HG03460 (cell line): ENCODE data around the gene CAMTA1.

Source experiments
- ATAC-seq: cut with Tn5 transposase; IDR thresholded peaks from one replicate; pipeline ENCODE4 v1.9.1; 2021; ENCODE audit not compliant: unreplicated experiment

CAMTA1 gene

DNA sequence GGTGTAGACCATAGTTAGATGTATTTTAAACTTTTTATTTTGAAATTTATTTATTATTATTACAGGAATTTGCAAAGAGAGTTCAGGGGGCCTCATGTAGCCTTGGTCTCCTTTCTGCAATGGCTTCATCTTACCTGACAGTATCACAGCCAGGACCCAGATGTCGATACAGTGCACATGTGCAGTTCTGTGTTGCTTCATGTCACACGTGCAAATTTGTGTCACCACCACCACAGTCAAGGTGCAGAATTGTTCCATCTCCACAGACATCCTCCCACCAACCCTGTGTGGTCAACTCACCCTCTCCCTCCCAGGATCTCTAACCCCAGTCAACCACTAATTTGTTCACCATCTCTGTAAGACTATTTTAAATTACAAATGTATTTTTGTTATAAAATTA lies 184.5 kb downstream of the CAMTA1 start:
- no peak for ATAC-seq

DNA sequence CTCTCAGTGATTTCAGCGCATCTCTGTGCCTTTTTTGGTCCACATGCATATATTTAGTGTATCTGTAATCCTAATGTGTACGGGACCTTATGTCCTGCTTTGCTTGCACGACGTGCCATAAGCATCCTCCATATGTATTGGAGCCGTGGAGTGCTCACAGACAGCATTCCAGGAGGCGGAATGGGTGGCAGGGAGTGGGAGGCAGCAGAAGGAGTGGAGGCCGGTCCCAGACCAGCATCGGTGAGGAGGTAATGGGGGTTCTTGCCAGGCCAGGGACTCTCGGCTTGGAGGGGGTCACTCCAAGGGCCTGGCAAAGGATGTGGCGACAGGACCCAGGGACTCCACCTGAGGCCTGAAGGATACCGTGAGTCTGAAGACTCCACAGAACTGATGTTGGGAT lies 185.0 kb downstream of the CAMTA1 start:
- no peak for ATAC-seq

DNA sequence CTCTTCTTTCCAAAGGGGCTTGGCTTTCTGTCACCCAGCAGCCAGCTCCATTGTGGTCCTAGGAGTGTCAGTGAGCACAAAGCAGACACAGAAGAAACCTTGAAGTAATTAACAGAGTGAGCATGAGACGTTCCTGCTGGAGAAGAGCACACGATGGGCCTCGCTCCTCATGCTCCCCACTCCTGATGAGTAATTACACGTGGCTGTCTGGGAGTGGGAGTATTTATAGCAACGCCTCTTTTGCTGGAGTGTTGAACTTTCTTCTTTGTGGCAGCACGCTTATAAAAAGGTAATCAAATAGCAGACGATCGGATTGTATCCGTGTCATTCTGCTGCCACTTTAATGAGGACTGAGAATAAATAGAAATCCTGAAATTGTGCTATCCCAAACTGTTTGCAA lies 185.8 kb downstream of the CAMTA1 start:
- ATAC-seq, result no peak

DNA sequence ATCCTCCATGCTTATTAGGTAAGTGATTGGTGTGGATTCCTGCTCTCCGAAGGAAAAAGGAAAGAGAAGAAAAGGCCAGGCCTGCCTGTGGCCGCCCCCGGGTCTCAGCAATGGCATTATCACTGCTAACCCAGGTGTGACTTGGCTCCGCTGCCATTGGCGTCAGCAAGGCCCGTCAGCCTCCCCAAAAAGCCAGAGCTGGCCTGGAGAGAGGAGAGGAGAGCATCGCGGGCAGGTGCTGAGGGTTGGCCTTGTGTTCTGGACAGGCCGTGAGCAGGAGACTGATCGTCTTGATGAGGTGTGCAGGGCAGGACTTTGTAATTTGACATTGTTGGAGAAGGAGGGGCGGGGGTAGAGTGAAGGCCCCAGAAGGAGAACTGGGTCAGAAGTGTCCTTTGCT lies 186.4 kb downstream of the CAMTA1 start:
- ATAC-seq, result no peak

DNA sequence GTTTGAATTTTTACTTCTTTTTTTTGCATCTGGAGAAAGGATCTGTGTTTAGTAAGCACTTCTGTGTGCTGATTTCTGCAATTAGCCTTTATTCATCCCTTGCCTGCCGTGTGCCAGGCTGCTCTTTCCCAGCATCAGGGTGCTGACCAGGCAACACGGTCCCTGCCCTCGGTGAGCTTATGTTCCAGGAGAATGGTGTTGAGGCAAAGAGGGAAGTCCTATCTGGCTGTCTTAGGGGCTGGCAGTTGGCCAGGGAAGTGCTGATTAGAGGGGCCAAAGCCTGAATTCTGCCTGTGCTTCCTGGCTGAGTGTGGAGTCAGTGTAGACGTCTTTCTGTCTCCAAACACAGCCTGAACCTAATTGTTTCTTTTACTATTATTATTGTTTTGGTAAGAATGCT lies 187.1 kb downstream of the CAMTA1 start:
- no peak for ATAC-seq

DNA sequence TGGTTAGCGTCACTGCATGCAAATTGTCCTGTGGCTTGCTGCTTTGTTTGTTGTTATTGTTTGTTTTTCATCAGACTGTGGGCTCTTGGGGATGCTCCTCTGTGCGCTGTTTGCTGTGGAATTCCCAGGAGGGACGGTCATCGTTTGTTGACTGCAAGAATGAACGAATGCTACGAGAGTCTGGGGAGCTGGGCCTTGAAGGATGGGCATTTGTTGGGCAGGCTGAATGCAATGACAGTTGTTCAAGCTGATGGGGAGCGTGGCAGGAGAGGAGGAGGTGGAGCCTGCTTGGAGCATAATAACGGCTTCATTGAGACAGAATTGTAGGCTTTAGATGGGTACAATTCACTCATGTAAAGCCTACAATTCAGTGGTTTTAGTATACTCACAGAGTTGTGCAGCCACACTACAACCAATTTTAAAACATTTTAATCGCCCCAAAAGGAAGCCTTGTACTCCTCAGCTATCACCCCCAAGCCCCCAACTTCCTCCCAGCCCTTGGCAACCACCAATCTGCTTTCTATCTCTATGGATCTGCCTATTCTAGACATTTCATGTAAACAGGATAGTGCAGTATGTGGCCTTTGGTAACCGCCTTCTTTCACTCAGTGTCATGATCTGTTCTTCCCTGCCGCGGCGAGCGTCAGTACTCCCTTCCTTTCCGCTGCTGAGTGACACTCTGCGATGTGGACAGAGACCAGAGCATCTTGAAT lies 190.2 kb downstream of the CAMTA1 start:
- ATAC-seq, result no peak

DNA sequence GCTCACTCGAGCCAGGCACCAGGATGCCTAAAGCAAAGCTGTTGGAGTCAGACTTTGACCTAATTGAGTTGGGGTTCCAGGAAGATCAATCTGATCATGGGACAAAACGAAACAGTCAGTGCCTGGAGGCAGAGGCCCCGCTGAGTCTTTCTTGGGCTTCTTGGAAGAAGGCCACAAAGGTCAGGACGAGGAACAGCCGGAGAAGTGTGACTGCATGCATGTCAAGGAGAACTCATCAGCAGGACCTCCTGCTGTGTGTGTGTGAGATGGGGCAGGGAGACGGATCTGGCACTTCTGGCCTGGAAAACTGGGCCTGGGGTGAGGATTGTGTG lies 190.8 kb downstream of the CAMTA1 start:
- no peak for ATAC-seq

DNA sequence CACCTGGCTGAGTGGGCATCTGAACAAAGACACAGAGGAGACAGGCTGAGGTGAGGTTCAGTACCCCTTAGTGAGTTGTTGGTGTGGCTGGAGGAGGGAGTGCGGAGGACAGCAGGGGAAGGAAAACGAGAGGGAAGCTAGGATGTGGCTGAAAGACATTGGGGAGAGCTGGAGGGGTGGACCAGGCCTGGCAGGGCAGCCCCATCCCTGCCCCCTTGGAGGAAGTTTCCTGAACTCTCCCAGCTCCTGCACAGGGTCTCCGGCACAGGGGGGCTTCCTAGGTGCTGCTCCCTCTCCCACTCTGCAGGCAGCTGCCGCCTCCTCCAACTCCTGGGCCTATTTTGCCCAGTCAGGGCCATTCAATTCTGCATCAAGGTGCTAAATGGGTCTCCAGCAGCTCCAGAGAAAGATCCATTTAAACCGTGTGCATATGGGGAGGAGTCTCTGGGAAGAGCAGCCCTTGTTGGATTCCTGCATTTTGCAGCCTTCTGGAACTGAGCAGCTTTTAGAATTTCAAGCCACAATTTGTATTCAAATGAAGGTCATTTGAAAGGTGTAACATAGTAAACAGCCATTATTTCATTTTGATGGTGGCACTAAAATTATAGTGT lies 193.9 kb downstream of the CAMTA1 start:
- no peak for ATAC-seq

DNA sequence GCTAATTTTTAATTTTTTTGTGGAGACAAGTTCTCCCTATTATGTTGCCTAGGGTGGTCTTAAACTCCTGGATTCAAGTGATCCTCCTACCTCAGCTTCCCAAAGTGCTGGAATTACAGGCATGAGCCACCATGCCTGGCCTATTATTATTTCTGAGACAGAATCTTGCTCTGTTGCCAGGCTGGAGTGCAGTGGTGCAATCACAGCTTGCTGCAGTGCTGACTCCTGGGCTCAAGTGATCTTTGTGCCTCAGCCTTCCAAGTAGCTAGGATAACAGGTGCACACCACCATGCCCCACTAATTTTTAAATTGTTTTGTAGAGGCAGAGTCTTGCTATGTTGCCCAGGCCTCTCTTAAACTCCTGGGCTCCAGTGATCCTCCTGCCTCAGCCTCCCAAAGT lies 196.3 kb downstream of the CAMTA1 start:
- no peak for ATAC-seq

DNA sequence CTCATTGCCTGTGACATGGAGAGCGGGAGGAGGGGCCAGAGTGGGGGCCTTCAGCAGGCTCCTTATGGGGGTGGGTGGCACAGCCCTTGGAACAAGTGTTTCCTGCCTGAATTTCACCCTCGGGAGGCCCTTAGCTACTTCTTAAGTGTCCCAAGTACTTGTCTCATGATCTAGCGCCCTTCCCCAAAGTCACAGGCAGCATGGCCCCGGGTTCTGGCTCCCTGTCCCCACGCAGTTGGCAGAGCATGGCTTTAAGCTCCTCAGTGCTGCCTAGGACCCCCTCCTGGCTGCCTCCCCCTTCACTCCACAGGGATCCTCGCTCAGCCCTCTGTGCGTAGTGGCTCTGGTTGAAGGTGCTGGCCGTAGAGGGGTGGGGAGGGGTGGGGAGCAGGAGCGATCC lies 197.2 kb downstream of the CAMTA1 start:
- ATAC-seq, result no peak

DNA sequence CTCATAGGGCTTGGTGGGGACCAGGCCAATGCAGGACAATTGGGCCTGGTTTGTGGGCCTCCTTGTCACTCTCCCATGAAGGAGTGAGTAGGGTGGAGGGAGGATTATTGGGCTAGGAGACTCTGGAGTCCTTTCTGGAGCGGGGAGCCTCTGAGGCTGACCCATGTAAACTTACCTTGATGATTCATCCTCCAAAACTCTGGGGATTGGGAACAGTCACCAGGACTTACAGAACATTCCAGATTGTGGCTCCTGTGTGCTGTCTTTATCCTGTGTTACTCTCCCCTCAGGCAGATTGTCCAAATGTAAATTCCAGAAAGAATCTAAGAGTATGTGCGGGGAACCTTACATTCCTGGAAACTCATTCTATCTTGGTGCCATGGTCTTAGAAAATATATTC lies 197.6 kb downstream of the CAMTA1 start:
- ATAC-seq, result no peak

DNA sequence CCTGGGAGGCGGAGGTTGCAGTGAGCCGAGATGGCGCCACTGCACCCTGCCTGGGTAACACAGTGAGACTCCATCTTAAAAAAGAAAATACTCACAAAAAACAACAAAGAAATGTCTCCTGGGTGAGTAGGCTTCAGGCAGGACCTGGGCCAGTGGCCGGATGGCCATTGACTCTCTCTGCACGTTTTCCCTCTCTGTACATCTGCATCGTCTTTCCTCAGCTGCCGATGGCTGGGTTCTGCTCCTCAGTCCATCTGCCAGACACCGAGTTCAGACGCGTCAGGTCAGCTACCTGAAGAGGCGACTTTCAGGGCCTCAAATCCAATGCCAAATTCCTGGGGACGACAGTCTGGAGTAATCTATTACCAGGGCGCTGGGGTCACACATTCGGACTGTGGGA lies 199.3 kb downstream of the CAMTA1 start:
- no peak for ATAC-seq

DNA sequence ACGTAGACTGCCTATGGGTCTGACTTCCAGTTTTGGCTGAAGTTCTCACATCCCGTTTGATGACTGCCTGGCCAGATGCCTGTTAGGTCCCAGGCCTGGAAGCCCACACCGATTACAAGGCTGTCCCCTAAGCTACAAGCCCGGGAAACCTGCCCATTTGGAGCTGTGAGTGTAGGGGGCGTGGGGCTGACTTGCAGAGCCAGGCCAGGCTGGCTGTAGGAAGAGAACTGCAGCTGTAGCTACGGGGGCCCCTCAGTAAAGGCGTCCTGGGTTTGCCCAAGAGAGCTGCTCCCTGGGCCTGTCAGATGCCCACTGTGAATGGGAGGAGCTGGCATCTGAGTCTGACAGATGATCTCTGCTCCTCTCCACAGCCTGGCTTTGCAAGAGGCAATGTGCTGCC lies 199.7 kb downstream of the CAMTA1 start:
- no peak for ATAC-seq

DNA sequence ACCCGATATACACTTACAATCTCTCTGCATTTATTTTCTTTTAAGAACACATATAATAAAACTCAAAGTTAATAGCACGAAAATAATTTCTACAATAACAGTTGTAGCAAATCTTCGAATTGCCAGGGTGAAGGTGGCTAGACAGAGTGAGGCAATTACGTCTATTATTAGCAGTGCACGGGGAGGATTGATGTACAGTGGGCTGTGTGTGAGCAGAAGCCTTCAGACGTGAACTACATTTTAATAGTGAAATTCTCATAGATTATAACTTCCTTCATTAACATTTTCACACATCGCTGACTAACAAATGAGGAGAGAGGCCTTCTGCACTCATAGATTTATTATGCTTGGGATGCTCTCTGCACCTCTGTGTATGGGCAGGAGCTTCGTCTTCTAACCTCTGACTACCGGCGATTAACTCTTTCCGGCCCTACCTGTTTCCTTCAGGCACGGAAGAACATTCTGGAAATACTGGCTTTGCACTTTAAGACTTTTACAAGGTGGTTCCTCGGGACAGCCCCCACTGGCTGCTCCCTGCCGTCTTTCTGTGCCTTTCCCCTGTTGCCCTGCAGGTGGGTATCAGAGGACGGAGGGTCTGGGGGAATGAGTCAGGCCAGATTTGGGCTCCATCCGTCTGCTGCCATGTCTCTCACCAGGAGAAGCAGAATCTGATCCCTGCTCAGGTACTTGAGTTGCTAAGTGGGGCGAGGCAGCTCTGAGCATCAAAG lies 200.5 kb downstream of the CAMTA1 start:
- ATAC-seq, result no peak

DNA sequence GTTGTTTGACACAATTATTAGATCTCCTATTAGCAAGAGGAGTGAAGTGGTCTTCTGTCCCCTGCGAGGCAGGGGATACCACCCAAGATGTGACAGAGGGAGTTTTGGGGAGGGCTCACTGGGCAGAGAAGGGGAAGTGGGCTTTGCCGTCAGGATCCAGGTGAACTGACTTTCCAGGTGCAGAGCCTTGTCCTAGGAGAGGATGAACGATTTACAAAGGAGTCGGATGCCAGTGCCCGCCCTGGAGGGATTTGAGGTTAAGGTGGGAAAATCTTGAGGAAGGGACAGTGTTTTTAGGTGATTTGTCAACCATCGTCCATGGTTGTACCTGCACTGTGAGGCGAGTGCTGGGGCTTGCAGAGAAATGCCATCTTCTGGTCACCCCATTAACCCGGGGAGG lies 201.0 kb downstream of the CAMTA1 start:
- no peak for ATAC-seq

DNA sequence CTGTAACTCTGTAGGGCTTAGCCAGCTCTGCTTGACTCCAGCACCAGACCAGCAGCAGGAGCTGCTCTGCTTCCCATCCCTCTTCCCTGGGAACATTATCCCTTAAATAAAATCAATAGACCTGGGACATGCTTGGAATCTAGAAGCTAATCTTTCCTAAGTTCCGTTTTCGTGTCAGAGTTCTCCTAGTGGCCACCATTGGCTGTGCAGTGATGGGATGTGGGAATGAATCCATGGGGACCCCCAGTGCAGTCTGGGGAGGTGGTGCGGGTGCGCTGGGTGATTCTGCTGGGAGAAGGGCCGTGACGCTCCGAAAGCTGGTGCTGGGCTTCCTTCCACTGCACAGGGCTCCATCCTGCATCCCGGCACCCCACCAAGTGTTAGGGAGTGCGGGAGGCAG lies 202.7 kb downstream of the CAMTA1 start:
- ATAC-seq, result no peak

DNA sequence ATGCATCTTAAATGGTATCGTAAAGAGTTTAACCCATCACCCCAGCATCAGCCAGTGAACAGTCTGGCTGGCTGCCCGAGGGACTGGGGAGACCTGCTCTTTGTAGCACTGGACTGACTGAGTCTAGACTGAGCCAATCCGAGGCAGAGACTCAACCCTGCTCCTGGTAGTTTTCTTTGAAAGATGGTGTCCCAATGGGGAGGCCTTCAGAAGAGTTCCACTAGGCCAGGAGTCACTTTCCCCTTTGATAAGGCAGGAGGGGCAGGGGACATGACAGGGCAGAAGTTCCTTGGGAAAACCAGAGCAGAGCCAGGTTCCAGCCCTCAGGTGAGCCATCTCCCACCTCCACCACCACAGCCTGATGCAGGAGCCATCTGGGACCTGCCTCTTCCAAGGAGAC lies 203.5 kb downstream of the CAMTA1 start:
- no peak for ATAC-seq

DNA sequence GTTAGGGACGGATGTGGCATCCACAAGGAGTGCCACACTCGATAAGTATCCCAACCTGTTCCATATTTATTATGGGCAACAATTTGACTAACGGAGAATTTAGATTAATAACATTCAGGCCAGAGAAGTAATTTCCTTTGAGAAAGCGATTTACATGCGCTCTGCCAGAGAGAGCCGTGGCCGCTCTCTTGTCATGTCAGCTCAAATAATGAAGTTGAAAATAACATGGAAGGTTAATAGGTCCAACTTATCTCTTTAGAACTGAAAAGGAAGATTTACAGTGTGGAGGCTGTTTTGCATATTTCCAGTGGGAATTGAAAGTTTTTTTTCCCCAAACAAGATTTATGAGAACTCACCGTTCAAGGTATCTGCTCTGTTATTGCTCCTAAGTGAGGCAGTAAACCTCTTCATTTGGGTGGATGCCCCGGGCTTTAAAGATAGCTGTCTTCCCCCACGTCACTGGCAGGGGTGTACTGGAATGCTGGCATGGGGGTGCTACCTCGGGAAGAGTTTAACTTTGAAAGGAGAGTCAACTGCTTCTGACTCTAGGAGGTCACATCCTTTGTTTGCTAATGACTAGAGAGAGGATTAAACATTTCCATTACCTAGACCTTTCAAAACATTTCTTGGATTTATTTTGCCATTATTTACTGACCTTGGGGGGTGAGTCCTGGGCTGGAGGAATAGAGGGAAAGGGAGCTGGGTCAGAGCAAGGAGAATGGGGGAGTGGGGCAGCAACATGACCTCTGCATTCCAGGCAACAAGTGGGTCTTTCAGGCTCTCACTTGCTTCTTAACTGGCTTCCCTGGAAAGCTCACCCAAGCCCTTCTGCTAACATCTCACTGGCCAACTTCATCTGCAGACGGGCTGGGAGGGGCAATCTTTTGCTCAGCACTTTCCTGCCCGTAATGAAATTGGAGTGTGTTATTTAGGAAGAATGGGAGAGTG lies 204.2 kb downstream of the CAMTA1 start:
- ATAC-seq, result no peak

DNA sequence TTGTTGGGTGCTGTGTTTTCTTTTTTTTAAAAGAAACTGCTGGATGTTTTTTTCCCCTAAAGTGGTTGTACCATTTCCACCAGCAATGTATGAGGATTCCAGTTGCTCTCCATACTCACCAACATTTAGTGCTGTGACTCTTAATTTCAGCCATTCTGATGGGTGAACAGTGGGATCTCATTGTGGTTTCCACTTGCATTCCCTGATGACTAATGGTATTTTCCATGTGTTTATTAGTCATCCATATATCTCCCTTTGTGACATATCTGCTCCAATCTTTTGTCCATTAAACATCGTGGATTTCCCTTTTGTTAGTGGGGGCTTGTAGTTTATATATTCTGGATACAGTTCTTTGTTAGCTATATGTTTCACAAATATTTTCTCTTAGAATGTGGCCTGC lies 206.0 kb downstream of the CAMTA1 start:
- no peak for ATAC-seq

DNA sequence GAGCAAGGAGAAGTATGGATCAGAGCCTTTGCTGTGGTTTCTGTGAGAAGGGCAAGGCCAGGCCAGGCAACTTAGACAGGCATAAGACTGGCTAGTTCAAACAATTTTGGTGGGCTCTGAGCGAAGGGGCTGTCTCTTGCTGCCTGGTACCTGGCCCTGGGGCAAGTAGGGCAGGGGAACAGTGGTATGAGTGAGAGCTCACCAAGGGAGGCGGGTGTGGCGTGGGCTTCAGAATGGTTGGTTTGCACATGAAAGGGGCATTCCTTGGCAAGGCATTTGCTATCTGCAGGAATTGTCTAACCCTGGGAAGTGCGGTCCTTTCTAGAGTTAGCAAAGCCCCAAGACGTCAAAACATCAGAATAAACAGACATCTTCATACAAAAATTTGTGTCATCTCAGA lies 210.5 kb downstream of the CAMTA1 start:
- ATAC-seq, result no peak

DNA sequence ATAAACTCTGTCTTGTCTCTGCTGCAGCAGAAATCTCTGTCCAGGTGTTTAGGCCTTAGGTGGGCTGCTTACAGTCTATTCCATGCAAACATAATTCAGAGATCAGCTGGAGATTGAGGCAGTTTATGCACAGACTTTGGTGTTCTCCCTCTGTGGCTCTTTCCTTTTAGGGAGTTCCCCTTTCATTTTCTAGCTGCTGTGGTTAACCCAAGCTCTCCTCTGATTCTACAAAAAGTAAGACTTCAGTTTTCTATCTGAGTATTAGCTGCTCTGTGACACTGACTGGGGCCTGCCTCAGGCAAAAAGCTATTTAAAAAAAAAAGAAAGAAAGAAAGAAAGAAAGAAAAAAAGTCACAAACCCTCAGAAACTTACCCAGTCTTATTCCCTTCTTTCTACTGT lies 211.1 kb downstream of the CAMTA1 start:
- ATAC-seq, result no peak
